ENCODE results near the gene ZDHHC19.

ZDHHC19 gene

GRCh38 chr3:196149375-196149774 is 61.8 kb downstream of the ZDHHC19 start:
- no peak for TF ChIP-seq CTCF (IDR thresholded peaks at IDR 0.05; ENCODE audit: extremely low read depth, insufficient read depth, missing control alignments)
- in situ Hi-C loops (cut with MboI; ENCODE audit: low pct_unique_long_range_greater_than_20kb, low sequenced_read_pairs, unreplicated experiment): no loop called here
- no peak for DNase-seq (ENCODE audit: low spot score)
